CD4-positive, CD25-positive, alpha-beta regulatory T cell (primary cell): ENCODE data around the gene F12. TPM values are rescaled to one million over a fixed set of nuclear protein-coding genes. Genes with fewer than 3 reads are reported as not detected.

Source experiments
- ATAC-seq, 2 donors: fragments of 150-1000 bp; cut with Tn5 transposase; one replicate each; pipeline ENCODE4 v1.10.0; 2021; ENCODE audit warnings: low read depth in 2 of 2, moderate number of reproducible peaks in 2 of 2, moderate library complexity in 1 of 2
- DNase-seq, 3 donors: peaks; one replicate each; pipeline versions ENCODE4 v3.0.0 to v3.0.0-alpha.2; 2012 to 2022; ENCODE audit warnings: mixed read lengths in 1 of 3
- H3K27ac ChIP-seq: one replicate; pipeline ENCODE4 v1.7.0; 2013; ENCODE audit warnings: mild to moderate bottlenecking, low read length; ENCODE audit not compliant: insufficient read depth, poor library complexity, severe bottlenecking
- H3K27me3 ChIP-seq: one replicate; pipeline ENCODE4 v1.7.0; 2013; ENCODE audit warnings: low read length; ENCODE audit not compliant: control insufficient read depth, insufficient read depth
- H3K36me3 ChIP-seq: one replicate; pipeline ENCODE4 v1.7.0; 2013; ENCODE audit warnings: mild to moderate bottlenecking, low read length, moderate library complexity; ENCODE audit not compliant: control insufficient read depth, insufficient read depth
- H3K4me1 ChIP-seq: 2 replicates; pipeline ENCODE4 v1.7.0; 2013; ENCODE audit warnings: mild to moderate bottlenecking, low read length; ENCODE audit not compliant: insufficient read depth, control insufficient read depth, poor library complexity, severe bottlenecking
- H3K4me3 ChIP-seq: one replicate; pipeline ENCODE4 v1.7.0; 2013; ENCODE audit warnings: low read depth, mild to moderate bottlenecking, low read length, moderate library complexity
- H3K9me3 ChIP-seq, 2 experiments: 1 replicate in 1 of 2; 2 replicates in 1 of 2; pipeline ENCODE4 v1.7.0; 2013; ENCODE audit warnings: low read length in 2 of 2, mild to moderate bottlenecking in 1 of 2, moderate library complexity in 1 of 2; ENCODE audit not compliant: control insufficient read depth in 2 of 2
- H3K27ac Mint-ChIP-seq, 3 donors: one replicate each; pipeline ENCODE4 v1.8.0; 2020 to 2022; ENCODE audit warnings: mild to moderate bottlenecking in 3 of 3, mixed read lengths in 3 of 3, moderate library complexity in 2 of 3
- H3K27me3 Mint-ChIP-seq: one replicate; pipeline ENCODE4 v1.8.0; 2022; ENCODE audit warnings: mild to moderate bottlenecking, mixed read lengths
- H3K36me3 Mint-ChIP-seq: one replicate; pipeline ENCODE4 v1.8.0; 2020; ENCODE audit warnings: mixed read lengths
- H3K4me1 Mint-ChIP-seq, 4 donors: one replicate each; pipeline ENCODE4 v1.8.0; 2020 to 2022; ENCODE audit warnings: mixed read lengths in 4 of 4, mild to moderate bottlenecking in 1 of 4
- H3K4me3 Mint-ChIP-seq, 4 donors: one replicate each; pipeline ENCODE4 v1.8.0; 2020 to 2022; ENCODE audit warnings: mild to moderate bottlenecking in 4 of 4, mixed read lengths in 4 of 4, moderate library complexity in 3 of 4
- H3K9me3 Mint-ChIP-seq, 7 donors: one replicate each; pipeline ENCODE4 v1.8.0; 2020 to 2022; ENCODE audit warnings: mixed read lengths in 7 of 7, mild to moderate bottlenecking in 3 of 7, moderate library complexity in 2 of 7
- polyA plus RNA-seq, 4 donors: library from polyadenylated mRNA; unstranded; fragments of 300-500 nt; fragmentation: Illumina TruSeq; gene quantifications; one replicate each; pipeline ENCODE4 v1.2.3, GENCODE V29; 2021
- total RNA-seq: library from RNA; stranded (reverse); gene quantifications from one replicate; pipeline ENCODE4 v1.2.3, GENCODE V29; 2022

F12 gene
- total and polyA plus RNA-seq, 5 donors from 2014 or later, result 0.16 to 0.94 (median 0.27) TPM; not detected in 1

DNA sequence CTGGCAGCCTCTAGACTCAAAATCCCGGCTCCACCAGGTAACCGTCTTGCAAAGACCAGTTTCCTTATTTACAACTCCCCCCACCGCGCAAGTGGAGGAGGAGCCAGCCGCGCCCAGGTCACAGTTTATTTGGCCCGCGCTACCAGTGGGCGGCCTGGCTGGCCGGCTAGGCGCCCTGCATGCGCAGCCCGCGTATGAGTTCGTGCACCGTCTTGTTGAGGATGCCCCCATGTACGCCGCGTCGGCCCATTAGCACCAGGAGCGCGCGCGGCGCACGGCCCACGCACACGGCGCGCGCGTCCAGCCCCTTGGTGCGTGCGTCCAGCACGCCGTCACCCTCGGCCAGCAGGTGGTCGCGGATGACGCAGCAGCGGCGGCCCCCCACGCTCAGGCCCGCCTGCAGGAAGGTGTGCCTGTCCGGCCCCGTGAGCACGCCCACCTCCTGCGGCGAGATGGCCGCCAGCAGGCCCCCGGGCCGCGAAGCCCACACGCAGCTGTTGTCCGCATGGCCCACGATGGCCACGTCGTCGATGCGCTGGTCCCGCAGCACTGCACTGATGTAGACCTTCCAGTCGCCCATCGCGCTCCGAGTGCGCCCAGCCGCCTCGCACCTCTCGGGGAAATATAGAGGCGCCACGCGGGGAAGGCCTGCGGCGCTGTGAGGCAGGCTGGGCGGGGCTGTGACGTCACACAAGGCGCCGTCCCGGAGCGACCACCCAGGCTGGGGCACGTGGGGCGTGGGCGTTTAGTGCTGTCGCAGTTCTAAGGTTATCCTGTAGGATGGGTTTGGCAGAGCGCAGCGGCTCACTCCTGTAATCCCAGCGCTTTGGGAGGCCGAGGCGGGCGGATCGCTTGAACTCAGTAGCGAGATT lies 9.1 kb downstream of the F12 start, which contains the start of gene PFN3:
TSS of gene PFN3 (minus strand) at position 665 of the 872 bp plus-strand sequence. CDS start at position 580, 85 bp downstream.
- ATAC-seq (no peak), DNase-seq (no peak)
- Histone ChIP-seq H3K27ac (no peak within 1 kb of the TSS), H3K4me1 (peaks cover 33% of the 10 kb centered on the region), H3K9me3 (no peaks in the 10 kb centered on the region), H3K4me3 (no peak within 1 kb of the TSS), H3K27me3 (no peaks in the 10 kb centered on the region), H3K36me3 (no peaks in the 10 kb centered on the region)
- Mint-ChIP-seq H3K27ac (no peak within 1 kb of the TSS), H3K4me3 (peak within 1 kb of the TSS in 1 of 4 donors; percentile 19), H3K4me1 (peaks cover 0 to 29% (median 12%) of the 10 kb centered on the region in 4 donors), H3K27me3 (peaks cover 26% of the 10 kb centered on the region), H3K36me3 (no peaks in the 10 kb centered on the region), H3K9me3 (no peaks in the 10 kb centered on the region)

DNA sequence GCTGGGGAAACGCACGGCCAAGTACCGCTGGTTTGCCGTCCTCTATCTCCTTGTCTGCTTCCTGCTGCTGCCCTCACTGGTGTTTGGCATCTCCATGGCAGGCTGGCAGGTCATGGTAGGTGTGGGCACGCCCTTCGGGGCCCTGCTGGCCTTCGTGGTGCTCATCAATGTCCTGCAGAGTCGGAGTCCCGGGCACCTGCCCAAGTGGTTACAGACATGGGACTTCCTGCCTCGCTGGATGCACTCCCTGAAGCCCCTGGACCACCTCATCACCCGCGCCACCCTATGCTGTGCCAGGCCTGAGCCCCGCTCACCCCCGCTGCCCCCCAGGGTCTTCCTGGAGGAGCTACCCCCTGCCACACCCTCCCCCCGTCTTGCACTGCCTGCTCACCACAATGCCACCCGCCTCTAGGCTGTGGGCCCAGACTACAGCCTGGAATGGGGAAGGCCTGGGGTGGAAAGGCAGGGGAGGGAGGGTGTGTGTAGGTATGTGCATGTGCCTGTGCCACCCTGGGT lies 11.4 kb downstream of the F12 start:
- H3K36me3 Mint-ChIP-seq, result no peaks in the 10 kb centered on the region
- ATAC-seq (no peak), DNase-seq (no peak)
- peaks cover 0 to 15% (median 7%) of the 10 kb centered on the region in 4 donors for H3K4me1 Mint-ChIP-seq
- Histone ChIP-seq H3K27ac (no peak overlapping the region), H3K4me1 (peaks cover 10% of the 10 kb centered on the region), H3K27me3 (no peaks in the 10 kb centered on the region), H3K36me3 (no peaks in the 10 kb centered on the region), H3K4me3 (no peak overlapping the region), H3K9me3 (no peaks in the 10 kb centered on the region)
- no peak overlapping the region for H3K27ac Mint-ChIP-seq
- H3K9me3 Mint-ChIP-seq, result no peaks in the 10 kb centered on the region
- H3K27me3 Mint-ChIP-seq, result peaks cover 23% of the 10 kb centered on the region
- H3K4me3 Mint-ChIP-seq, result no peak overlapping the region

DNA sequence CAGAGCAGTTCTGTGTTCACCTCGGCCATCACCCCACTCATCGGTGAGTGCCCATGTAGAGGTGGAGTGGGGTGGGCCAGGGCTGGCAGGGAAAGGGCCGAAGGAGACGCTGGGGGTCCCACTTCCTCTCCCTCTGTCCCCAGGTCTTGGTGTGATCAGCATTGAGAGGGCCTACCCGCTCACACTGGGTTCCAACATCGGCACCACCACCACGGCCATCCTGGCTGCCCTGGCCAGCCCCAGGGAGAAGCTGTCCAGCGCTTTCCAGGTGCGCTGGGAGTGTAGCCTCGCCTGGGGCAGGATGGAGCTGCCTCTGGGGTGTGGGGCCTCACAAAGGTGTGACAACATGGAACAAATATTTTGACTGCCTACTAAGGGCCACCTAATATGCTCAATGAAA lies 12.6 kb downstream of the F12 start:
- Mint-ChIP-seq H3K36me3 (no peaks in the 10 kb centered on the region), H3K4me1 (peaks cover 0 to 7% (median under 1%) of the 10 kb centered on the region in 4 donors), H3K27ac (no peak overlapping the region), H3K9me3 (no peaks in the 10 kb centered on the region), H3K27me3 (peaks cover 12% of the 10 kb centered on the region), H3K4me3 (peak overlapping the region in 1 of 4 donors; percentile 78)
- no peak overlapping the region for H3K27ac ChIP-seq
- no peaks in the 10 kb centered on the region for H3K4me1 ChIP-seq
- H3K4me3 ChIP-seq, result no peak overlapping the region
- no peaks in the 10 kb centered on the region for H3K27me3 ChIP-seq
- H3K36me3 ChIP-seq, result no peaks in the 10 kb centered on the region
- H3K9me3 ChIP-seq, result no peaks in the 10 kb centered on the region
- no peak for DNase-seq
- ATAC-seq, result no peak

DNA sequence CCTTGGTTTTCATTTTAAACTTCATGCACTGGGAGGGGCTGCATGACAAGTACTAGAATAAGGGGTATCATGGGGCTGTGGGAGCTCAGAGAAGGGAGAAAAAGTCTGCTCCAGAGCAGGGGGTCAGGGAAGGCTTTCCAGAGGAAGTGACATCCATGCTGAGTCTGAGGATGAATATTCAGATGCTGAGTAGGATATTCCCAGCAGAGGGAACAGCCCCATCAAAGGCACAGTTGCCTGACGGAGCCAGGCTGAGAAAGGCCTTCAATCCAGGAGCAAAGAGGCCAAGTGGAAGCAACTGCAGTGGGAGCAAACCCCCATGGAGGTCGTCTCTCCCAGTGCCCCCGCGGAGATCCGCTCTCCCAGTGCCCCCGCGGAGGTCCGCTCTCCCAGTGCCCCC lies 13.3 kb downstream of the F12 start:
- peaks cover 0 to 6% (median 2%) of the 10 kb centered on the region in 4 donors for H3K4me1 Mint-ChIP-seq
- H3K27me3 Mint-ChIP-seq, result peaks cover 4% of the 10 kb centered on the region
- no peaks in the 10 kb centered on the region for H3K9me3 Mint-ChIP-seq
- Histone ChIP-seq H3K36me3 (no peaks in the 10 kb centered on the region), H3K4me3 (no peak overlapping the region), H3K27ac (no peak overlapping the region), H3K9me3 (no peaks in the 10 kb centered on the region), H3K27me3 (no peaks in the 10 kb centered on the region), H3K4me1 (peaks cover under 1% of the 10 kb centered on the region)
- DNase-seq (no peak), ATAC-seq (no peak)
- no peak overlapping the region for H3K4me3 Mint-ChIP-seq
- H3K27ac Mint-ChIP-seq, result no peak overlapping the region
- H3K36me3 Mint-ChIP-seq, result no peaks in the 10 kb centered on the region

DNA sequence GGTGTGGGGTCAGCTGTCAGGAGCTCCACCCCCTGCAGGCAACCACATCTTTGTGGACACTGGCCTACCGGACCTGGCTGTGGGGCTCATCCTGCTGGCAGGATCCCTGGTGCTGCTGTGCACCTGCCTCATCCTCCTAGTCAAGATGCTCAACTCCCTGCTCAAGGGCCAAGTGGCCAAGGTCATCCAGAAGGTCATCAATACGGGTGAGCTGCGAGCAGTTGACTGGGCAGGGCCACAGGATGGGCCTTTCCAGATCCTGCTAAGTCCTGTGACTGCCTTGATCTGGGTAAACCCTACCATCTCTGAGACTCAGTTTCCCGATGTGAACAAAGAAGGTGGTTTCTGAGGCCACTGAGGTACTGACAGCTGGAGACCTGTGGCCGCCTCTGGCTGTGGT lies 15.4 kb downstream of the F12 start:
- Histone ChIP-seq H3K27ac (no peak overlapping the region), H3K4me3 (no peak overlapping the region), H3K27me3 (no peaks in the 10 kb centered on the region), H3K36me3 (no peaks in the 10 kb centered on the region), H3K4me1 (peaks cover 21% of the 10 kb centered on the region), H3K9me3 (no peaks in the 10 kb centered on the region)
- no peaks in the 10 kb centered on the region for H3K9me3 Mint-ChIP-seq
- no peak for DNase-seq
- ATAC-seq, result no peak
- H3K36me3 Mint-ChIP-seq, result no peaks in the 10 kb centered on the region
- no peak overlapping the region for H3K27ac Mint-ChIP-seq
- no peak overlapping the region for H3K4me3 Mint-ChIP-seq
- H3K4me1 Mint-ChIP-seq, result peaks cover 4 to 25% (median 12%) of the 10 kb centered on the region in 4 donors
- peaks cover 4% of the 10 kb centered on the region for H3K27me3 Mint-ChIP-seq

DNA sequence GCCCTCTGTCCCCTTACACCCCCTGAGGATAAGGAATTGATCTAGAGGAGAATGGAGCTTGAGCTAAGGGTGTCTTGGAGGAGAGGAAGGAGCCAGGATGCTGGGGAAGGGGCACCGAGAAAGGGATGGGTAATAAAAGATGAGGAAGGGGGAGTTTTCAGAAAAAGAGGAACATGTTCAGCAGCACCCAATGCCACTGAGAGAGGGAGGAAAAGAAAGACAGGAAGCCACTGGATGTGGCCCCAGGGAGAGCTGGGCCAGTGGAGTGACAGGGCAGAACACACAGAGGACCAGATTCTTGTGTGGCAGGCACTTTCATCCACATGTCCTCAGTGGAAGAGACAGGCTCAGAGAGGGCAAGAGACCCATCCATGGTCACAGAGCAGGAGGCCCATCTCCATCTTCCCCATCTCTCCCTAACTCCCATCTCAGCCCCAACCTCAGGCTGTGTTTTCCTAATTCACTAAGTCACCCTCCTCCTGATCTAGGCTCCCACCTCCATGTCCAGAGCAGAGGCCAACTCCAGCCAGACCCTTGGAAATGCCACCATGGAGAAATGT lies 16.1 kb downstream of the F12 start:
- H3K27me3 ChIP-seq, result no peaks in the 10 kb centered on the region
- Mint-ChIP-seq H3K36me3 (no peaks in the 10 kb centered on the region), H3K4me3 (no peak overlapping the region), H3K27me3 (peaks cover 4% of the 10 kb centered on the region), H3K9me3 (no peaks in the 10 kb centered on the region), H3K27ac (peak overlapping the region in 2 of 3 donors; percentile 20 to 74), H3K4me1 (peaks cover 4 to 32% (median 18%) of the 10 kb centered on the region in 4 donors)
- no peak for ATAC-seq
- H3K27ac ChIP-seq, result no peak overlapping the region
- H3K4me1 ChIP-seq, result peaks cover 28% of the 10 kb centered on the region
- no peaks in the 10 kb centered on the region for H3K36me3 ChIP-seq
- no peaks in the 10 kb centered on the region for H3K9me3 ChIP-seq
- no peak for DNase-seq
- H3K4me3 ChIP-seq, result no peak overlapping the region

DNA sequence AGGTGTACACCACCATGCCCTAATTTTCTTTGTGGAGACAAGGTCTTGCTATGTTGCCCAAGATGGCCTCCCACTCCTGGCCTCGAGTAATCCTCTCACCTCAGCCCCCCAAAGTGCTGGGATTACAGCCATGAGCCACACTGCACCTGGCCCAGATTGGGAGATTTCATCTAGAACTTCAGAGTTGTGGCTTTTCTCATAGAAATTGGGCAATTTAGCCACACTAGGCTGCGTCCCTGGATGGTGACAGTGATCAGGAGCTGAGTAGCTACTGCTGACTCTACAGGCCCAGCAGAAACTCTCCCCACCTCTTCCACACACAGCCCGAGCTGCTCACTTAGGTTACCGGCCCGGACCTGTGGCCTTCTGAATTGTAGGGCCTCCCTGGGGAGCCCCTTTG lies 16.6 kb downstream of the F12 start:
- no peaks in the 10 kb centered on the region for H3K36me3 ChIP-seq
- peaks cover 4 to 35% (median 19%) of the 10 kb centered on the region in 4 donors for H3K4me1 Mint-ChIP-seq
- DNase-seq, result no peak
- peak overlapping the region in 2 of 3 donors; percentile 74 to 79 for H3K27ac Mint-ChIP-seq
- peaks cover 4% of the 10 kb centered on the region for H3K27me3 Mint-ChIP-seq
- ATAC-seq, result no peak
- no peaks in the 10 kb centered on the region for H3K9me3 ChIP-seq
- no peak overlapping the region for H3K4me3 ChIP-seq
- H3K27ac ChIP-seq, result no peak overlapping the region
- no peaks in the 10 kb centered on the region for H3K36me3 Mint-ChIP-seq
- no peaks in the 10 kb centered on the region for H3K9me3 Mint-ChIP-seq
- no peaks in the 10 kb centered on the region for H3K27me3 ChIP-seq
- peaks cover 30% of the 10 kb centered on the region for H3K4me1 ChIP-seq
- H3K4me3 Mint-ChIP-seq, result no peak overlapping the region
